ENCODE results near the gene SPATC1L.

DNA sequence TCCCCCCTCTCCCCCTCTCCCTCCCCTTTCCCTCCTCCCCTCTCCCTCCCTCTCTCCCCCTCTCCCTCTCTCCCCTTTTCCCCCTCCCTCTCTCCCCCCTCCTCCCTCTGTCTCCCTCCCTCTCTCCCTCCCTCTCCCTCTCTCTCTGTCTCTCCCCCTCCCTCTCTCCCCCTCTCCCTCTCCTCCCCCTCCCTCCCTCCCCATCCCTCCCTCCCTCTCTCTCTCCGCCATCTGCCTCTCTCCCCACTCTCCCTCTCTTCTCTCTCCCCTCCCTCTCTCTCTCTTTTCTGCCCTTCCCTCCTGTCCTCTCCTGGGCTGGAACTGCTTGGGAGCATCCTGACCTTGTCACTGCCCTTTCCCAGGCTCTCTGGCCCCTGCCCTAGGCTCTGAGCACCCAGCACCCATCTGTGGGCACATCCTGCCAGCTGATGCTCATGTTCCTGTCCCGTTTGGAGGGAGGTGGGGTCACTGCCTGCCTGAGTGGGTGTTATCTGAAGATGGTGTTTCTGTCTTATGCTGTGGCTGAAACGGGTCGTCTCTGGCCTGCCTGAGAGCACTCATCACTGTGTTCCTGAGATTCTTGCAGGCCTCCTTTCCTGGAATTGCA lies 39.7 kb downstream of the SPATC1L start:
- TF ChIP-seq, protein P1, sequence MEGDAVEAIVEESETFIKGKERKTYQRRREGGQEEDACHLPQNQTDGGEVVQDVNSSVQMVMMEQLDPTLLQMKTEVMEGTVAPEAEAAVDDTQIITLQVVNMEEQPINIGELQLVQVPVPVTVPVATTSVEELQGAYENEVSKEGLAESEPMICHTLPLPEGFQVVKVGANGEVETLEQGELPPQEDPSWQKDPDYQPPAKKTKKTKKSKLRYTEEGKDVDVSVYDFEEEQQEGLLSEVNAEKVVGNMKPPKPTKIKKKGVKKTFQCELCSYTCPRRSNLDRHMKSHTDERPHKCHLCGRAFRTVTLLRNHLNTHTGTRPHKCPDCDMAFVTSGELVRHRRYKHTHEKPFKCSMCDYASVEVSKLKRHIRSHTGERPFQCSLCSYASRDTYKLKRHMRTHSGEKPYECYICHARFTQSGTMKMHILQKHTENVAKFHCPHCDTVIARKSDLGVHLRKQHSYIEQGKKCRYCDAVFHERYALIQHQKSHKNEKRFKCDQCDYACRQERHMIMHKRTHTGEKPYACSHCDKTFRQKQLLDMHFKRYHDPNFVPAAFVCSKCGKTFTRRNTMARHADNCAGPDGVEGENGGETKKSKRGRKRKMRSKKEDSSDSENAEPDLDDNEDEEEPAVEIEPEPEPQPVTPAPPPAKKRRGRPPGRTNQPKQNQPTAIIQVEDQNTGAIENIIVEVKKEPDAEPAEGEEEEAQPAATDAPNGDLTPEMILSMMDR (IDR thresholded peaks at IDR 0.05; ENCODE audit: insufficient read depth, low read length) = no peak
- TF ChIP-seq, protein P2, sequence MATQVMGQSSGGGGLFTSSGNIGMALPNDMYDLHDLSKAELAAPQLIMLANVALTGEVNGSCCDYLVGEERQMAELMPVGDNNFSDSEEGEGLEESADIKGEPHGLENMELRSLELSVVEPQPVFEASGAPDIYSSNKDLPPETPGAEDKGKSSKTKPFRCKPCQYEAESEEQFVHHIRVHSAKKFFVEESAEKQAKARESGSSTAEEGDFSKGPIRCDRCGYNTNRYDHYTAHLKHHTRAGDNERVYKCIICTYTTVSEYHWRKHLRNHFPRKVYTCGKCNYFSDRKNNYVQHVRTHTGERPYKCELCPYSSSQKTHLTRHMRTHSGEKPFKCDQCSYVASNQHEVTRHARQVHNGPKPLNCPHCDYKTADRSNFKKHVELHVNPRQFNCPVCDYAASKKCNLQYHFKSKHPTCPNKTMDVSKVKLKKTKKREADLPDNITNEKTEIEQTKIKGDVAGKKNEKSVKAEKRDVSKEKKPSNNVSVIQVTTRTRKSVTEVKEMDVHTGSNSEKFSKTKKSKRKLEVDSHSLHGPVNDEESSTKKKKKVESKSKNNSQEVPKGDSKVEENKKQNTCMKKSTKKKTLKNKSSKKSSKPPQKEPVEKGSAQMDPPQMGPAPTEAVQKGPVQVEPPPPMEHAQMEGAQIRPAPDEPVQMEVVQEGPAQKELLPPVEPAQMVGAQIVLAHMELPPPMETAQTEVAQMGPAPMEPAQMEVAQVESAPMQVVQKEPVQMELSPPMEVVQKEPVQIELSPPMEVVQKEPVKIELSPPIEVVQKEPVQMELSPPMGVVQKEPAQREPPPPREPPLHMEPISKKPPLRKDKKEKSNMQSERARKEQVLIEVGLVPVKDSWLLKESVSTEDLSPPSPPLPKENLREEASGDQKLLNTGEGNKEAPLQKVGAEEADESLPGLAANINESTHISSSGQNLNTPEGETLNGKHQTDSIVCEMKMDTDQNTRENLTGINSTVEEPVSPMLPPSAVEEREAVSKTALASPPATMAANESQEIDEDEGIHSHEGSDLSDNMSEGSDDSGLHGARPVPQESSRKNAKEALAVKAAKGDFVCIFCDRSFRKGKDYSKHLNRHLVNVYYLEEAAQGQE (IDR thresholded peaks at IDR 0.05; ENCODE audit: insufficient replicate concordance, low read depth) = no peak
- no peak for TF ChIP-seq GABPA (IDR thresholded peaks at IDR 0.05; ENCODE audit: low read depth)
